Endothelial cell of umbilical vein (primary cell): Measurements from ENCODE around the gene RGS11. TPM values are rescaled to one million over a fixed set of nuclear protein-coding genes. Genes with fewer than 3 reads are reported as not detected.

ENCODE experiments used
- BruUV-seq: library from RNA; stranded (reverse); fragments of 400-500 nt; replicated peaks from 2 replicates; lab custom pipeline; 2021; lab: Mats Ljungman, UMichigan
- CTCF ChIA-PET: fragments of 300-600, 350-600 bp; sonication (Branson Sonifier 250); formaldehyde crosslinking; loops from one replicate; lab custom pipeline; 2021; ENCODE audit warnings: antibody characterized with exemption, inconsistent platforms; lab: Charles Lee
- POLR2A ChIA-PET: fragments of 300-600, 350-600 bp; sonication (Branson Sonifier 250); formaldehyde crosslinking; loops from one replicate; lab custom pipeline; 2021; ENCODE audit warnings: antibody characterized with exemption, inconsistent platforms; lab: Charles Lee
- DNase-seq: peaks from one replicate; pipeline ENCODE4 v3.0.0-alpha.2; 2011; ENCODE audit warnings: low read depth, low spot score
- FAIRE-seq: peaks from 2 replicates; lab custom pipeline; 2011; peaks lifted over from hg19 to GRCh38; lab: Jason Lieb, UNC
- H2AFZ ChIP-seq: 2 replicates; pipeline ENCODE4 v1.6.0; 2012; ENCODE audit warnings: low read depth, low read length, control low read depth, inconsistent platforms
- H3K27ac ChIP-seq: 2 replicates; pipeline ENCODE4 v1.5.1; 2011; ENCODE audit warnings: low read depth, mild to moderate bottlenecking, control low read depth, low read length, moderate library complexity; ENCODE audit not compliant: insufficient read depth
- H3K27me3 ChIP-seq, 2 experiments: 2 replicates each; pipeline versions ENCODE4 v1.6.0 to v1.6.1; 2011; ENCODE audit warnings: low read length in 2 of 2, mixed read lengths in 1 of 2; ENCODE audit not compliant: control insufficient read depth in 2 of 2, insufficient read depth in 2 of 2
- H3K36me3 ChIP-seq, 2 experiments: 2 replicates in 1 of 2; 3 replicates in 1 of 2; pipeline ENCODE4 v1.5.1; 2011; ENCODE audit warnings: low read length in 2 of 2, mild to moderate bottlenecking in 1 of 2, moderate library complexity in 1 of 2; ENCODE audit not compliant: control insufficient read depth in 2 of 2, insufficient read depth in 2 of 2; ENCODE audit errors: extremely low read depth in 1 of 2
- H3K4me1 ChIP-seq: 3 replicates; pipeline ENCODE4 v1.5.1; 2011; ENCODE audit warnings: mild to moderate bottlenecking, low read length; ENCODE audit not compliant: control insufficient read depth, insufficient read depth; ENCODE audit errors: extremely low read depth
- H3K4me2 ChIP-seq: 2 replicates; pipeline ENCODE4 v1.6.1; 2011; ENCODE audit warnings: low read length, control low read depth, mixed read lengths; ENCODE audit not compliant: insufficient read depth
- H3K4me3 ChIP-seq, 3 experiments: fragments of 200-600 bp in 1 of 3; sonication (generic), shearing (Covaris generic) in 1 of 3; replicated peaks in 1 of 3; 2 replicates each; pipeline ENCODE4 v1.5.1; 2011 to 2016; ENCODE audit warnings: control low read depth in 3 of 3, low read length in 3 of 3, mild to moderate bottlenecking in 2 of 3, inconsistent platforms in 1 of 3, low read depth in 1 of 3, moderate library complexity in 1 of 3; ENCODE audit not compliant: insufficient read depth in 1 of 3
- H3K79me2 ChIP-seq: 2 replicates; pipeline ENCODE4 v1.6.0; 2012; ENCODE audit warnings: low read length, inconsistent platforms; ENCODE audit not compliant: control insufficient read depth, insufficient read depth
- H3K9ac ChIP-seq: replicated peaks from 2 replicates; pipeline ENCODE3; 2011; ENCODE audit warnings: low read length, control low read depth; ENCODE audit not compliant: insufficient read depth; ENCODE audit errors: extremely low read depth
- H3K9me1 ChIP-seq: replicated peaks from 3 replicates; pipeline ENCODE4 v1.6.0; 2011; ENCODE audit warnings: mild to moderate bottlenecking, low read length; ENCODE audit not compliant: control insufficient read depth, insufficient read depth; ENCODE audit errors: extremely low read depth
- H3K9me3 ChIP-seq: replicated peaks from 2 replicates; pipeline ENCODE4 v1.5.1; 2012; ENCODE audit warnings: low read length, inconsistent platforms; ENCODE audit not compliant: control insufficient read depth, insufficient read depth
- H4K20me1 ChIP-seq: replicated peaks from 2 replicates; pipeline ENCODE3; 2011; ENCODE audit warnings: mild to moderate bottlenecking, low read length; ENCODE audit not compliant: control insufficient read depth, insufficient read depth; ENCODE audit errors: extremely low read depth
- EZH2 ChIP-seq: IDR thresholded peaks from 2 replicates; pipeline ENCODE4 v1.6.1; 2012; ENCODE audit warnings: borderline replicate concordance, low read depth, mild to moderate bottlenecking, moderate library complexity, low read length, inconsistent platforms; ENCODE audit not compliant: severe bottlenecking
- JUN ChIP-seq: IDR thresholded peaks from 2 replicates; pipeline ENCODE4 v1.6.1; 2011; ENCODE audit warnings: borderline replicate concordance, low read depth; ENCODE audit not compliant: insufficient read length, insufficient read depth
- MYC ChIP-seq: IDR thresholded peaks from one replicate; pipeline ENCODE4 v1.6.1; 2011; ENCODE audit warnings: mild to moderate bottlenecking, low read depth, low read length
- POLR2A ChIP-seq: IDR thresholded peaks from 2 replicates; pipeline ENCODE4 v1.6.1; 2012; ENCODE audit warnings: low read depth, mild to moderate bottlenecking, control low read depth, low read length
- POLR2AphosphoS5 ChIP-seq: IDR thresholded peaks from 2 replicates; pipeline ENCODE4 v1.6.1; 2012; ENCODE audit warnings: low read depth, mild to moderate bottlenecking, control low read depth, low read length, moderate library complexity; ENCODE audit not compliant: insufficient read depth
- dilution Hi-C: fragments of 300-500 bp; cut with MboI; formaldehyde crosslinking; loops from one replicate; pipeline ENCODE4 v1.15.0; 2019; ENCODE audit warnings: low sequenced_read_pairs; ENCODE audit not compliant: extremely low pct_ligation_motif_present
- intact Hi-C: fragments of 100-400 bp; cut with micrococcal nuclease; formaldehyde crosslinking; loops from one replicate; pipeline ENCODE4 v1.10.0; 2022
- polyA plus RNA-seq, 4 experiments: library from polyadenylated mRNA; depleted of rRNA in 3 of 4; stranded (reverse) in 3 of 4; unstranded in 1 of 4; fragments of >200 nt; gene quantifications; 2 replicates each; pipeline versions ENCODE4 v1.2.1 to v1.2.3, GENCODE V29; 2011 to 2012; ENCODE audit warnings: missing spikeins in 1 of 4
- total RNA-seq: library from RNA; stranded (reverse); gene quantifications from 2 replicates; pipeline ENCODE4 v1.2.3, GENCODE V29; 2021
- TF ChIP-seq, protein P1 (sequence below), 2 donors: IDR thresholded peaks; 1 replicate in 1 of 2; 2 replicates in 1 of 2; pipeline ENCODE4 v1.5.1; 2011; ENCODE audit warnings: low read length in 2 of 2, mild to moderate bottlenecking in 2 of 2, moderate library complexity in 2 of 2, control low read depth in 1 of 2, inconsistent platforms in 1 of 2, low read depth in 1 of 2; ENCODE audit not compliant: insufficient read depth in 1 of 2; ENCODE audit errors: extremely low read depth in 1 of 2
- TF ChIP-seq, protein P2 (sequence below): IDR thresholded peaks from 2 replicates; pipeline ENCODE4 v1.6.1; 2011; ENCODE audit not compliant: insufficient read depth, insufficient read length

RGS11 gene
- total and polyA plus RNA-seq, 2 donors (not counting 3 experiments of a cell fraction or from before 2014, with no cell fraction given) = 3.0 to 4.9 TPM

DNA sequence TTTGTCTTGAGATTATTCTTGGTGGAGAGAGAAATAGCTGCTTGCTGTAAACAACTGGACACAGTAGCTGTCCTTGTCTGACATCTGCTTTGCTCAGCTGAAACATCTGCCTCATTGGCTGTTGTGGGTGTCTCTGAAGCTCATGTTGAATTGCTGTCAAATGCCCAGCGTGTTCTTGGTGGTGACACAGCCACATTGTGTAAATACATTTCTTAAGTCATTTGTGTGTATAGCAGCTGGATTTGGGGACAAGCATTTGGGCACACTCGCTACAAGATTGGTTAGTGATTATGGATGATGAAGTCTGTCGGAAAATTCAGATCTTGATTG lies 35.8 kb downstream of the RGS11 start:
- no TSS peak for BruUV-seq
- no peak for FAIRE-seq
- Histone ChIP-seq H3K4me2 (no peak overlapping the region), H3K9ac (no peak overlapping the region), H3K4me1 (peaks cover 6% of the 10 kb centered on the region), H3K79me2 (no peaks in the 10 kb centered on the region), H3K9me1 (no peaks in the 10 kb centered on the region), H3K4me3 (no peak overlapping the region), H3K27me3 (no peaks in the 10 kb centered on the region), H4K20me1 (no peaks in the 10 kb centered on the region), H3K36me3 (peaks cover 0 to 2% of the 10 kb centered on the region in 2 experiments), H3K9me3 (no peaks in the 10 kb centered on the region), H2AFZ (no peak overlapping the region), H3K27ac (no peak overlapping the region)
- no peak for TF ChIP-seq MYC
- TF ChIP-seq EZH2 = no peak
- TF ChIP-seq, protein P1, sequence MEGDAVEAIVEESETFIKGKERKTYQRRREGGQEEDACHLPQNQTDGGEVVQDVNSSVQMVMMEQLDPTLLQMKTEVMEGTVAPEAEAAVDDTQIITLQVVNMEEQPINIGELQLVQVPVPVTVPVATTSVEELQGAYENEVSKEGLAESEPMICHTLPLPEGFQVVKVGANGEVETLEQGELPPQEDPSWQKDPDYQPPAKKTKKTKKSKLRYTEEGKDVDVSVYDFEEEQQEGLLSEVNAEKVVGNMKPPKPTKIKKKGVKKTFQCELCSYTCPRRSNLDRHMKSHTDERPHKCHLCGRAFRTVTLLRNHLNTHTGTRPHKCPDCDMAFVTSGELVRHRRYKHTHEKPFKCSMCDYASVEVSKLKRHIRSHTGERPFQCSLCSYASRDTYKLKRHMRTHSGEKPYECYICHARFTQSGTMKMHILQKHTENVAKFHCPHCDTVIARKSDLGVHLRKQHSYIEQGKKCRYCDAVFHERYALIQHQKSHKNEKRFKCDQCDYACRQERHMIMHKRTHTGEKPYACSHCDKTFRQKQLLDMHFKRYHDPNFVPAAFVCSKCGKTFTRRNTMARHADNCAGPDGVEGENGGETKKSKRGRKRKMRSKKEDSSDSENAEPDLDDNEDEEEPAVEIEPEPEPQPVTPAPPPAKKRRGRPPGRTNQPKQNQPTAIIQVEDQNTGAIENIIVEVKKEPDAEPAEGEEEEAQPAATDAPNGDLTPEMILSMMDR (IDR thresholded peaks at IDR 0.05; ENCODE audit: extremely low read depth in 1 of 2, insufficient read depth in 1 of 2, low read depth in 1 of 2, low read length in 2 of 2) = no peak
- TF ChIP-seq JUN = no peak
- no peak for TF ChIP-seq POLR2A
- TF ChIP-seq POLR2AphosphoS5 = no peak
- TF ChIP-seq, protein P2, sequence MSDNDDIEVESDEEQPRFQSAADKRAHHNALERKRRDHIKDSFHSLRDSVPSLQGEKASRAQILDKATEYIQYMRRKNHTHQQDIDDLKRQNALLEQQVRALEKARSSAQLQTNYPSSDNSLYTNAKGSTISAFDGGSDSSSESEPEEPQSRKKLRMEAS = no peak
- ChIA-PET CTCF (interaction anchor here (1.2 to 1.4 kb wide), 2 partner anchors 11 to 122 kb away, joined by 3 to 4 read pairs; partner anchors contain the start of gene LUC7L), POLR2A (no interaction called here)
- intact Hi-C loops (no loop called here), dilution Hi-C loops (no loop called here)
- DNase-seq = no peak
